ENCODE data around the gene TPP2.

The TPP2 gene

GRCh38 chr13:102599426-102600012 is 2.7 kb downstream of the TPP2 start:
- no peak overlapping the region for H3K23ac ChIP-seq (ENCODE audit: low read length in 2 of 2)
- no peak overlapping the region for H2AK5ac ChIP-seq (ENCODE audit: low read length, severe bottlenecking)
- H3K4me3 ChIP-seq (ENCODE audit: insufficient read depth in 1 of 2, low read depth in 1 of 2, low read length in 2 of 2): peak overlapping the region in 1 of 2 experiments; percentile 88
- no peak overlapping the region for H3K18ac ChIP-seq (ENCODE audit: low read depth in 1 of 2, low read length in 2 of 2)
- H3K4me2 ChIP-seq (ENCODE audit: low read length, poor library complexity, severe bottlenecking): no peak overlapping the region
- no peaks in the 10 kb centered on the region for H3K79me1 ChIP-seq (replicated peaks; ENCODE audit: low read length, poor library complexity, severe bottlenecking)
- H3K4ac ChIP-seq (ENCODE audit: low read depth in 1 of 2, low read length in 2 of 2): no peak overlapping the region
- H3K36me3 ChIP-seq (ENCODE audit: control insufficient read depth in 1 of 2, insufficient read depth in 2 of 2, low read depth in 1 of 2, low read length in 2 of 2): peaks cover 0 to 5% of the 10 kb centered on the region in 2 experiments
- peak overlapping the region; percentile 98 for H3K9ac ChIP-seq (ENCODE audit: low read length)
- H4K91ac ChIP-seq (ENCODE audit: low read length): no peak overlapping the region
- H3K27ac ChIP-seq (ENCODE audit: low read length, poor library complexity, severe bottlenecking): no peak overlapping the region
- no peaks in the 10 kb centered on the region for H3K9me3 ChIP-seq (ENCODE audit: control insufficient read depth, low read length)
- no peak overlapping the region for H4K8ac ChIP-seq (ENCODE audit: low read length)
- H3K4me1 ChIP-seq (ENCODE audit: control insufficient read depth, insufficient read depth, low read depth, low read length): no peaks in the 10 kb centered on the region
- H2BK15ac ChIP-seq (ENCODE audit: low read depth, poor library complexity, severe bottlenecking): no peak overlapping the region
- no peak overlapping the region for H2BK12ac ChIP-seq (ENCODE audit: low read length in 2 of 2)
- no peak overlapping the region for H2AFZ ChIP-seq (ENCODE audit: low read depth, low read length)
- WGBS: 89% methylated on average over 3 of the region's 3 CpGs
- H3K27me3 ChIP-seq (ENCODE audit: control insufficient read depth in 1 of 2, insufficient read depth in 1 of 2, low read length in 2 of 2): no peaks in the 10 kb centered on the region
- H2BK120ac ChIP-seq (ENCODE audit: low read depth, low read length): no peak overlapping the region
- DNase-seq: no peak
- no peak overlapping the region for H3K14ac ChIP-seq (ENCODE audit: low read length in 2 of 2)
- no peak overlapping the region for H2BK5ac ChIP-seq (ENCODE audit: low read depth, low read length, poor library complexity, severe bottlenecking)

DNA sequence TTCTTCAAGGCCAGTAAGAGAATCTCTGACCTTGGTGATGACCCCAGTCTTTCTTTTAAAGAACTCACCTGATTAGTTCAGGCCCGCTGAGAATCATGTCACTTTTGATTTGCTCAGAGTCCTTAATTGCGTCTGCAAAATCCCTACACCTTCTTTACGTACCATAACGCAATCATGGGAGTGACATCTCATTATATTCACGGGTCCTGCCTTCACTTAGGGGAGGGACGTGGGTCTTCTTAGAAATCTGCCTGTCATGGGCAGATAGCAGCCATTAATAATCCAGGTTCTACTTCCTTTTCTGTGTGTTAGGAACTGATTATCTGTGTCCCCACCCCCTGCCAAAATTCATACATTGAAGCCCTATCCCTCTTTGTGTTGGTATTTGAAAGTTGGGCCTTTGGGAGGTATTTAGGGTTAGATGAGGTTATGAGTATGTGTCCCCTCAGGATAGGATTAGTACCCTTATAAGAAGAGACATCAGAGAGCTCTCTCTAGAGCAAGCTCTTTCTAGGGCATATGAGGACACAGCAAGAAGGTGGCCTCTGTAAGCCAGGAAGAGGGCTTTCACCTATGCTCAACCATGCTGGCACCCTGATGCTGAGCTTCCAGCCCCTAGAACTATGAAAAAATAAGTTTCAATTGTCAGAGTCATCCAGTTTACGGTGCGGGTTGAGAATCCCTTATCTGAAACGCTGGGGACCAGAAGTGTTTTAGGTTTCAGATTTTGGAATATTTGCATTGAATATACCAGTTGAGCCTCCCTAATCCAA is 9.9 kb downstream of the TPP2 start:
- H3K18ac ChIP-seq (ENCODE audit: low read depth in 1 of 2, low read length in 2 of 2): no peak overlapping the region
- no peak overlapping the region for H3K27ac ChIP-seq (ENCODE audit: low read length, poor library complexity, severe bottlenecking)
- H3K79me1 ChIP-seq (replicated peaks; ENCODE audit: low read length, poor library complexity, severe bottlenecking): peaks cover 25% of the 10 kb centered on the region
- no peak for DNase-seq
- no peak overlapping the region for H2AK5ac ChIP-seq (ENCODE audit: low read length, severe bottlenecking)
- H4K8ac ChIP-seq (ENCODE audit: low read length): no peak overlapping the region
- no peak overlapping the region for H2BK120ac ChIP-seq (ENCODE audit: low read depth, low read length)
- H2BK12ac ChIP-seq (ENCODE audit: low read length in 2 of 2): no peak overlapping the region
- H2BK15ac ChIP-seq (ENCODE audit: low read depth, poor library complexity, severe bottlenecking): no peak overlapping the region
- H3K4me2 ChIP-seq (ENCODE audit: low read length, poor library complexity, severe bottlenecking): no peak overlapping the region
- peaks cover 12 to 65% of the 10 kb centered on the region in 2 experiments for H3K36me3 ChIP-seq (ENCODE audit: control insufficient read depth in 1 of 2, insufficient read depth in 2 of 2, low read depth in 1 of 2, low read length in 2 of 2)
- H3K4me1 ChIP-seq (ENCODE audit: control insufficient read depth, insufficient read depth, low read depth, low read length): peaks cover 2% of the 10 kb centered on the region
- no peak overlapping the region for H4K91ac ChIP-seq (ENCODE audit: low read length)
- no peak overlapping the region for H3K4me3 ChIP-seq (ENCODE audit: insufficient read depth in 1 of 2, low read depth in 1 of 2, low read length in 2 of 2)
- no peak overlapping the region for H3K4ac ChIP-seq (ENCODE audit: low read depth in 1 of 2, low read length in 2 of 2)
- H3K9me3 ChIP-seq (ENCODE audit: control insufficient read depth, low read length): no peaks in the 10 kb centered on the region
- no peak overlapping the region for H3K9ac ChIP-seq (ENCODE audit: low read length)
- H2AFZ ChIP-seq (ENCODE audit: low read depth, low read length): no peak overlapping the region
- WGBS: 99% methylated on average over 9 of the region's 9 CpGs
- H3K27me3 ChIP-seq (ENCODE audit: control insufficient read depth in 1 of 2, insufficient read depth in 1 of 2, low read length in 2 of 2): no peaks in the 10 kb centered on the region
- no peak overlapping the region for H2BK5ac ChIP-seq (ENCODE audit: low read depth, low read length, poor library complexity, severe bottlenecking)
- H3K23ac ChIP-seq (ENCODE audit: low read length in 2 of 2): no peak overlapping the region
- no peak overlapping the region for H3K14ac ChIP-seq (ENCODE audit: low read length in 2 of 2)

DNA sequence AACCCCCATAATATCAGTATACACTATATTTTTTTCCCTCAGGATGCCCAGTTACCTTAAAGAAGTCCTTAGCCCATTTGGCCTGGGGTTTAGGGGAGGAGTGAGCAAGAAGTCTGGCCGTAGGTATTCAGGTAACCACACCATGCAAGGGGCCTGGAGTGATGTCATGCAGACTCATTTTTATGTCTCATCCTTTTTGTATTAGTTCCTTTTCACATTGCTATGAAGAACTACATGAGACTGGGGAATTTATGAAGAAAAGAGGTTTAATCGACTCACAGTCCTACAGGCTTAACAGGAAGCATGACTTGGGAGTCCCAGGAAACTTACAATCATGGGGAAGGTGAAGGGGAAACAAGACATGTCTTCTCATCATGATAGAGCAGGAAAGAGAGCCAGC is 12.2 kb downstream of the TPP2 start:
- Histone ChIP-seq H3K79me1 (replicated peaks; ENCODE audit: low read length, poor library complexity, severe bottlenecking) (peaks cover 27% of the 10 kb centered on the region), H3K27ac (ENCODE audit: low read length, poor library complexity, severe bottlenecking) (no peak overlapping the region), H2AK5ac (ENCODE audit: low read length, severe bottlenecking) (no peak overlapping the region), H4K91ac (ENCODE audit: low read length) (no peak overlapping the region), H3K27me3 (ENCODE audit: control insufficient read depth in 1 of 2, insufficient read depth in 1 of 2, low read length in 2 of 2) (no peaks in the 10 kb centered on the region), H2BK5ac (ENCODE audit: low read depth, low read length, poor library complexity, severe bottlenecking) (no peak overlapping the region), H3K4ac (ENCODE audit: low read depth in 1 of 2, low read length in 2 of 2) (no peak overlapping the region), H3K4me1 (ENCODE audit: control insufficient read depth, insufficient read depth, low read depth, low read length) (peaks cover 2% of the 10 kb centered on the region), H2BK15ac (ENCODE audit: low read depth, poor library complexity, severe bottlenecking) (no peak overlapping the region), H3K9me3 (ENCODE audit: control insufficient read depth, low read length) (no peaks in the 10 kb centered on the region), H2BK12ac (ENCODE audit: low read length in 2 of 2) (no peak overlapping the region), H3K23ac (ENCODE audit: low read length in 2 of 2) (no peak overlapping the region), H3K36me3 (ENCODE audit: control insufficient read depth in 1 of 2, insufficient read depth in 2 of 2, low read depth in 1 of 2, low read length in 2 of 2) (peaks cover 12 to 69% of the 10 kb centered on the region in 2 experiments), H3K9ac (ENCODE audit: low read length) (no peak overlapping the region), H3K4me2 (ENCODE audit: low read length, poor library complexity, severe bottlenecking) (no peak overlapping the region), H4K8ac (ENCODE audit: low read length) (no peak overlapping the region), H3K4me3 (ENCODE audit: insufficient read depth in 1 of 2, low read depth in 1 of 2, low read length in 2 of 2) (no peak overlapping the region), H2AFZ (ENCODE audit: low read depth, low read length) (no peak overlapping the region), H2BK120ac (ENCODE audit: low read depth, low read length) (no peak overlapping the region), H3K14ac (ENCODE audit: low read length in 2 of 2) (no peak overlapping the region), H3K18ac (ENCODE audit: low read depth in 1 of 2, low read length in 2 of 2) (no peak overlapping the region)
- no peak for DNase-seq
- 91% methylated on average over 1 of the region's 2 CpGs for WGBS

DNA sequence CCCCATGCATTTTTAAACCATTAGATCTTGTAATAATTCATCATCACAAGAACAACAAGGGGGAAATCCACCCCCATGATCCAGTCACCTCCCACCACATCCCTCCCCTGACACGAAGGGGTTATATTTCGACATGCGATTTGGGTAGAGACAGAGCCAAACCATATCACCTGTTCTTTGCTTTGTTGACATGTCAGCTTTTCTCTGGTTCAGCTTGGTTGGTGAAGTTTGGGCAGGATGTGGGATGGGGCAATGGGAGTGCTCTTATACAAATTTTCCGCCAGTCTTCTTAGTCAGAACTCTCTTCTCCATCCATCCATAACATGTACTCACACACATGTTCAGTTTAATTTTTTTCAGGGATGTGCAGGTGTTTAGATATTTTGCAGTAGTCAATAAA is 12.9 kb downstream of the TPP2 start:
- H3K36me3 ChIP-seq (ENCODE audit: control insufficient read depth in 1 of 2, insufficient read depth in 2 of 2, low read depth in 1 of 2, low read length in 2 of 2): peaks cover 12 to 70% of the 10 kb centered on the region in 2 experiments

More for the DNA sequence above, 12.9 kb downstream of the TPP2 start:
- H2BK120ac ChIP-seq (ENCODE audit: low read depth, low read length): no peak overlapping the region
- H3K27ac ChIP-seq (ENCODE audit: low read length, poor library complexity, severe bottlenecking): no peak overlapping the region
- H2BK12ac ChIP-seq (ENCODE audit: low read length in 2 of 2): no peak overlapping the region
- no peak overlapping the region for H4K91ac ChIP-seq (ENCODE audit: low read length)
- H3K23ac ChIP-seq (ENCODE audit: low read length in 2 of 2): no peak overlapping the region
- no peak overlapping the region for H3K9ac ChIP-seq (ENCODE audit: low read length)
- no peak overlapping the region for H2AFZ ChIP-seq (ENCODE audit: low read depth, low read length)
- no peaks in the 10 kb centered on the region for H3K27me3 ChIP-seq (ENCODE audit: control insufficient read depth in 1 of 2, insufficient read depth in 1 of 2, low read length in 2 of 2)
- DNase-seq: no peak
- H3K79me1 ChIP-seq (replicated peaks; ENCODE audit: low read length, poor library complexity, severe bottlenecking): peaks cover 27% of the 10 kb centered on the region
- H3K18ac ChIP-seq (ENCODE audit: low read depth in 1 of 2, low read length in 2 of 2): no peak overlapping the region
- no peak overlapping the region for H3K4ac ChIP-seq (ENCODE audit: low read depth in 1 of 2, low read length in 2 of 2)
- H2BK15ac ChIP-seq (ENCODE audit: low read depth, poor library complexity, severe bottlenecking): no peak overlapping the region
- no peaks in the 10 kb centered on the region for H3K9me3 ChIP-seq (ENCODE audit: control insufficient read depth, low read length)
- H2BK5ac ChIP-seq (ENCODE audit: low read depth, low read length, poor library complexity, severe bottlenecking): no peak overlapping the region
- H3K4me3 ChIP-seq (ENCODE audit: insufficient read depth in 1 of 2, low read depth in 1 of 2, low read length in 2 of 2): no peak overlapping the region
- H3K4me2 ChIP-seq (ENCODE audit: low read length, poor library complexity, severe bottlenecking): no peak overlapping the region
- no peak overlapping the region for H3K14ac ChIP-seq (ENCODE audit: low read length in 2 of 2)
- WGBS: 78% methylated on average over 3 of the region's 4 CpGs
- H2AK5ac ChIP-seq (ENCODE audit: low read length, severe bottlenecking): no peak overlapping the region
- no peak overlapping the region for H4K8ac ChIP-seq (ENCODE audit: low read length)
- H3K4me1 ChIP-seq (ENCODE audit: control insufficient read depth, insufficient read depth, low read depth, low read length): peaks cover 2% of the 10 kb centered on the region
